SK-N-SH treated with all-trans-retinoic acid at 6 μM for 48 hours (cell line): Measurements from ENCODE around the gene A3GALT2.

Source experiments
- ATAC-seq: fragments of 200-7000 bp; cut with Tn5 transposase; 3 replicates; pipeline ENCODE4 v1.9.1; 2020; ENCODE audit warnings: mild to moderate bottlenecking, moderate library complexity
- ARNTL ChIP-seq: fragments of 450-650 bp; formaldehyde crosslinking; IDR thresholded peaks from 2 replicates; pipeline ENCODE4 v1.5.0; 2020; ENCODE audit warnings: low read depth, mild to moderate bottlenecking, moderate library complexity, borderline replicate concordance
- CSDC2 ChIP-seq: fragments of 250-450 bp; sonication (Bioruptor Pico); IDR thresholded peaks from 2 replicates; pipeline ENCODE4 v1.5.0; 2020; ENCODE audit warnings: mild to moderate bottlenecking, moderate library complexity
- GLIS3 ChIP-seq: fragments of 250-450 bp; sonication (Bioruptor Pico); IDR thresholded peaks from 2 replicates; pipeline ENCODE4 v1.5.0; 2020; ENCODE audit warnings: mild to moderate bottlenecking, moderate library complexity
- ISL1 ChIP-seq: fragments of 250-450 bp; sonication (Bioruptor Pico); IDR thresholded peaks from 2 replicates; pipeline ENCODE4 v2.1.2; 2022; ENCODE audit warnings: mild to moderate bottlenecking, moderate library complexity
- OSR1 ChIP-seq: fragments of 250-450 bp; sonication (Bioruptor Pico); IDR thresholded peaks from 2 replicates; pipeline ENCODE4 v1.8.0; 2022; ENCODE audit warnings: moderate library complexity, mild to moderate bottlenecking, inconsistent platforms
- POU6F1 ChIP-seq: fragments of 250-450 bp; sonication (Bioruptor Pico); IDR thresholded peaks from 2 replicates; pipeline ENCODE4 v1.8.0; 2021; ENCODE audit warnings: low read depth, mild to moderate bottlenecking, moderate library complexity, borderline replicate concordance
- PPARA ChIP-seq: fragments of 250-450 bp; sonication (Bioruptor Pico); IDR thresholded peaks from 2 replicates; pipeline ENCODE4 v1.5.0; 2020; ENCODE audit warnings: mild to moderate bottlenecking, borderline replicate concordance
- RARB ChIP-seq: fragments of 250-450 bp; sonication (Bioruptor Pico); IDR thresholded peaks from 2 replicates; pipeline ENCODE4 v1.8.0; 2021; ENCODE audit warnings: mild to moderate bottlenecking, moderate library complexity
- SNAI2 ChIP-seq: fragments of 250-450 bp; sonication (Bioruptor Pico); IDR thresholded peaks from 2 replicates; pipeline ENCODE4 v1.5.0; 2020; ENCODE audit warnings: mild to moderate bottlenecking, moderate library complexity
- TCF4 ChIP-seq: fragments of 250-450 bp; sonication (Bioruptor Pico); IDR thresholded peaks from 2 replicates; pipeline ENCODE4 v1.8.0; 2021; ENCODE audit warnings: mild to moderate bottlenecking, moderate library complexity, borderline replicate concordance
- TSHZ2 ChIP-seq: fragments of 250-450 bp; sonication (Bioruptor Pico); IDR thresholded peaks from 2 replicates; pipeline ENCODE4 v1.5.0; 2020; ENCODE audit warnings: mild to moderate bottlenecking, moderate library complexity
- ZC3H10 ChIP-seq: fragments of 250-450 bp; sonication (Bioruptor Pico); IDR thresholded peaks from 2 replicates; pipeline ENCODE4 v1.5.1; 2021; ENCODE audit warnings: mild to moderate bottlenecking, moderate library complexity
- ZFP3 ChIP-seq: fragments of 250-450 bp; sonication (Bioruptor Pico); IDR thresholded peaks from 2 replicates; pipeline ENCODE4 v1.5.0; 2020; ENCODE audit warnings: mild to moderate bottlenecking, moderate library complexity
- ZFP30 ChIP-seq: fragments of 450-650 bp; formaldehyde crosslinking; IDR thresholded peaks from 2 replicates; pipeline ENCODE4 v1.5.0; 2022; ENCODE audit warnings: mild to moderate bottlenecking, moderate library complexity
- ZNF565 ChIP-seq: fragments of 450-650 bp; formaldehyde crosslinking; conservative IDR thresholded peaks from 2 replicates; pipeline ENCODE4 v1.5.0; 2020; ENCODE audit warnings: low read depth, mild to moderate bottlenecking, moderate library complexity
- ZNF70 ChIP-seq: fragments of 450-650 bp; formaldehyde crosslinking; IDR thresholded peaks from 2 replicates; pipeline ENCODE4 v1.5.0; 2020; ENCODE audit warnings: mild to moderate bottlenecking, moderate library complexity
- ZNF8 ChIP-seq: fragments of 450-650 bp; formaldehyde crosslinking; IDR thresholded peaks from 2 replicates; pipeline ENCODE4 v1.5.0; 2020; ENCODE audit warnings: mild to moderate bottlenecking, moderate library complexity
- TF ChIP-seq, protein P1 (sequence below): fragments of 250-450 bp; sonication (Bioruptor Pico); IDR thresholded peaks from 2 replicates; pipeline ENCODE4 v1.5.1; 2021; ENCODE audit warnings: mild to moderate bottlenecking, moderate library complexity
- TF ChIP-seq, protein P2 (sequence below): fragments of 250-450 bp; sonication (Bioruptor Pico); IDR thresholded peaks from 2 replicates; pipeline ENCODE4 v1.8.0; 2020; ENCODE audit warnings: mild to moderate bottlenecking, moderate library complexity, borderline replicate concordance
- TF ChIP-seq, protein P3 (sequence below): fragments of 250-450 bp; sonication (Bioruptor Pico); IDR thresholded peaks from 2 replicates; pipeline ENCODE4 v1.5.1; 2020; ENCODE audit warnings: low read depth, mild to moderate bottlenecking, moderate library complexity

A3GALT2 gene

GRCh38 chr1:33265780-33266605 lies 54.9 kb downstream of the A3GALT2 start:
- TF ChIP-seq, protein P1, sequence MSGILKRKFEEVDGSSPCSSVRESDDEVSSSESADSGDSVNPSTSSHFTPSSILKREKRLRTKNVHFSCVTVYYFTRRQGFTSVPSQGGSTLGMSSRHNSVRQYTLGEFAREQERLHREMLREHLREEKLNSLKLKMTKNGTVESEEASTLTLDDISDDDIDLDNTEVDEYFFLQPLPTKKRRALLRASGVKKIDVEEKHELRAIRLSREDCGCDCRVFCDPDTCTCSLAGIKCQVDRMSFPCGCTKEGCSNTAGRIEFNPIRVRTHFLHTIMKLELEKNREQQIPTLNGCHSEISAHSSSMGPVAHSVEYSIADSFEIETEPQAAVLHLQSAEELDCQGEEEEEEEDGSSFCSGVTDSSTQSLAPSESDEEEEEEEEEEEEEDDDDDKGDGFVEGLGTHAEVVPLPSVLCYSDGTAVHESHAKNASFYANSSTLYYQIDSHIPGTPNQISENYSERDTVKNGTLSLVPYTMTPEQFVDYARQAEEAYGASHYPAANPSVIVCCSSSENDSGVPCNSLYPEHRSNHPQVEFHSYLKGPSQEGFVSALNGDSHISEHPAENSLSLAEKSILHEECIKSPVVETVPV (CRISPR knock-in tag) = no peak
- TF ChIP-seq TCF4 (CRISPR knock-in tag) (no peak), RARB (no peak), ZNF8 (no peak), GLIS3 (CRISPR knock-in tag) (no peak), POU6F1 (no peak), ZFP30 (CRISPR knock-in tag) (no peak), ARNTL (no peak), CSDC2 (CRISPR knock-in tag) (no peak), ZNF565 (CRISPR knock-in tag) (no peak)
- TF ChIP-seq, protein P2, sequence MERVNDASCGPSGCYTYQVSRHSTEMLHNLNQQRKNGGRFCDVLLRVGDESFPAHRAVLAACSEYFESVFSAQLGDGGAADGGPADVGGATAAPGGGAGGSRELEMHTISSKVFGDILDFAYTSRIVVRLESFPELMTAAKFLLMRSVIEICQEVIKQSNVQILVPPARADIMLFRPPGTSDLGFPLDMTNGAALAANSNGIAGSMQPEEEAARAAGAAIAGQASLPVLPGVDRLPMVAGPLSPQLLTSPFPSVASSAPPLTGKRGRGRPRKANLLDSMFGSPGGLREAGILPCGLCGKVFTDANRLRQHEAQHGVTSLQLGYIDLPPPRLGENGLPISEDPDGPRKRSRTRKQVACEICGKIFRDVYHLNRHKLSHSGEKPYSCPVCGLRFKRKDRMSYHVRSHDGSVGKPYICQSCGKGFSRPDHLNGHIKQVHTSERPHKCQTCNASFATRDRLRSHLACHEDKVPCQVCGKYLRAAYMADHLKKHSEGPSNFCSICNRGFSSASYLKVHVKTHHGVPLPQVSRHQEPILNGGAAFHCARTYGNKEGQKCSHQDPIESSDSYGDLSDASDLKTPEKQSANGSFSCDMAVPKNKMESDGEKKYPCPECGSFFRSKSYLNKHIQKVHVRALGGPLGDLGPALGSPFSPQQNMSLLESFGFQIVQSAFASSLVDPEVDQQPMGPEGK (CRISPR knock-in tag) = no peak
- TF ChIP-seq, protein P3, sequence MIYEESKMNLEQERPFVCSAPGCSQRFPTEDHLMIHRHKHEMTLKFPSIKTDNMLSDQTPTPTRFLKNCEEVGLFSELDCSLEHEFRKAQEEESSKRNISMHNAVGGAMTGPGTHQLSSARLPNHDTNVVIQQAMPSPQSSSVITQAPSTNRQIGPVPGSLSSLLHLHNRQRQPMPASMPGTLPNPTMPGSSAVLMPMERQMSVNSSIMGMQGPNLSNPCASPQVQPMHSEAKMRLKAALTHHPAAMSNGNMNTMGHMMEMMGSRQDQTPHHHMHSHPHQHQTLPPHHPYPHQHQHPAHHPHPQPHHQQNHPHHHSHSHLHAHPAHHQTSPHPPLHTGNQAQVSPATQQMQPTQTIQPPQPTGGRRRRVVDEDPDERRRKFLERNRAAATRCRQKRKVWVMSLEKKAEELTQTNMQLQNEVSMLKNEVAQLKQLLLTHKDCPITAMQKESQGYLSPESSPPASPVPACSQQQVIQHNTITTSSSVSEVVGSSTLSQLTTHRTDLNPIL (CRISPR knock-in tag) = no peak
- TF ChIP-seq, all 23 proteins: peak for 0
- no peak for ATAC-seq

GRCh38 chr1:33263890-33264504 lies 56.9 kb downstream of the A3GALT2 start:
- TF ChIP-seq SNAI2 (CRISPR knock-in tag) (no peak), OSR1 (CRISPR knock-in tag) (no peak), TCF4 (CRISPR knock-in tag) (no peak), POU6F1 (no peak), ISL1 (no peak), RARB (no peak)
- TF ChIP-seq, all 23 proteins: peak for 0
- no peak for ATAC-seq

DNA sequence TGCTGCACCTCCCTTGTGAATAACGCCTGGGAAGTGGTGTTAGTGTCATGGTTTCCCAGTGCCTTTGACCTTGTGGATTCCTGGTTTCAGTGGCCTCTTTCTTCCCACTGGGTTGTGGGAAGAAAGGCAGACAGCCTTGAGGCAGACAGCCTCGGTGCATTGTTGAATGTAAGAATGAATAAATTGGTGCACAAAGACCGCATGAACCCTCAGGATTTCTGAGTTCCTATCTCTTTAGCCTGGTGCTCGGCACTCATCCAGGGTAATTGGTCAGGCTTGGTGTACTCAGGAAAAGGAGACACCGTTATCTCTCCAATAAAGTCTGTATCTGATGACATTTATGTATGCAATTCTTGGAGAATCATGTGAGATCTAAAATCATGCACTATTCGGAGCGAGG lies 59.6 kb downstream of the A3GALT2 start:
- no peak for TF ChIP-seq ZFP3 (CRISPR knock-in tag)
- TF ChIP-seq TCF4 (CRISPR knock-in tag) = no peak
- no peak for TF ChIP-seq ZNF70 (CRISPR knock-in tag)
- no peak for TF ChIP-seq ZFP30 (CRISPR knock-in tag)
- TF ChIP-seq TSHZ2 = no peak
- TF ChIP-seq PPARA (CRISPR knock-in tag) = no peak
- no peak for TF ChIP-seq RARB
- TF ChIP-seq, protein P3 (CRISPR knock-in tag) = no peak
- no peak for TF ChIP-seq ZC3H10 (CRISPR knock-in tag)
- ATAC-seq = no peak
